ENCODE results near the gene PEPD.

The PEPD gene

GRCh38 chr19:33416307-33417215 lies 105.0 kb downstream of the PEPD start:
- ATAC-seq: peak; percentile 59
- Mint-ChIP-seq H3K9me3 (no peaks in the 10 kb centered on the region), H3K4me1 (peaks cover 12% of the 10 kb centered on the region), H3K4me3 (peak overlapping the region; percentile 54), H3K27me3 (no peaks in the 10 kb centered on the region), H3K27ac (no peak overlapping the region), H3K36me3 (no peaks in the 10 kb centered on the region)

- Mint-ChIP-seq H3K4me1 (peaks cover 12% of the 10 kb centered on the region), H3K36me3 (peaks cover 9% of the 10 kb centered on the region), H3K27ac (no peak overlapping the region), H3K4me3 (no peak overlapping the region), H3K27me3 (no peaks in the 10 kb centered on the region), H3K9me3 (no peaks in the 10 kb centered on the region)
- no peak for ATAC-seq
Observed at GRCh38 chr19:33414667-33415605, 106.7 kb downstream of the PEPD start.

GRCh38 chr19:33413868-33414666 lies 107.5 kb downstream of the PEPD start:
- Mint-ChIP-seq H3K27ac (no peak overlapping the region), H3K9me3 (no peaks in the 10 kb centered on the region), H3K36me3 (peaks cover 9% of the 10 kb centered on the region), H3K27me3 (no peaks in the 10 kb centered on the region), H3K4me1 (peaks cover 12% of the 10 kb centered on the region), H3K4me3 (no peak overlapping the region)
- ATAC-seq: no peak

- Mint-ChIP-seq H3K9me3 (no peaks in the 10 kb centered on the region), H3K36me3 (peaks cover 9% of the 10 kb centered on the region), H3K4me3 (no peak overlapping the region), H3K27ac (no peak overlapping the region), H3K27me3 (no peaks in the 10 kb centered on the region), H3K4me1 (peaks cover 12% of the 10 kb centered on the region)
- ATAC-seq: no peak
Observed at GRCh38 chr19:33413426-33413725, 108.2 kb downstream of the PEPD start.

GRCh38 chr19:33412601-33413425 lies 108.8 kb downstream of the PEPD start:
- H3K27me3 Mint-ChIP-seq: no peaks in the 10 kb centered on the region
- no peak for ATAC-seq
- peaks cover 9% of the 10 kb centered on the region for H3K36me3 Mint-ChIP-seq
- no peak overlapping the region for H3K4me3 Mint-ChIP-seq
- no peak overlapping the region for H3K27ac Mint-ChIP-seq
- peaks cover 12% of the 10 kb centered on the region for H3K4me1 Mint-ChIP-seq
- no peaks in the 10 kb centered on the region for H3K9me3 Mint-ChIP-seq

GRCh38 chr19:33411621-33412180 lies 109.9 kb downstream of the PEPD start:
- Mint-ChIP-seq H3K36me3 (peaks cover 9% of the 10 kb centered on the region), H3K27ac (no peak overlapping the region), H3K27me3 (no peaks in the 10 kb centered on the region), H3K4me3 (no peak overlapping the region), H3K4me1 (peaks cover 9% of the 10 kb centered on the region), H3K9me3 (no peaks in the 10 kb centered on the region)
- ATAC-seq: no peak

GRCh38 chr19:33410915-33411401 lies 110.6 kb downstream of the PEPD start:
- H3K4me1 Mint-ChIP-seq: peaks cover 7% of the 10 kb centered on the region
- ATAC-seq: no peak
- H3K36me3 Mint-ChIP-seq: peaks cover 9% of the 10 kb centered on the region
- no peaks in the 10 kb centered on the region for H3K9me3 Mint-ChIP-seq
- no peaks in the 10 kb centered on the region for H3K27me3 Mint-ChIP-seq
- H3K4me3 Mint-ChIP-seq: no peak overlapping the region
- H3K27ac Mint-ChIP-seq: no peak overlapping the region

- Mint-ChIP-seq H3K4me1 (peaks cover 7% of the 10 kb centered on the region), H3K4me3 (no peak overlapping the region), H3K27me3 (no peaks in the 10 kb centered on the region), H3K9me3 (no peaks in the 10 kb centered on the region), H3K27ac (no peak overlapping the region), H3K36me3 (peaks cover 9% of the 10 kb centered on the region)
- no peak for ATAC-seq
Observed at GRCh38 chr19:33409906-33410685, 111.5 kb downstream of the PEPD start.

GRCh38 chr19:33408538-33409434 lies 112.8 kb downstream of the PEPD start:
- Mint-ChIP-seq H3K4me3 (no peak overlapping the region), H3K27me3 (no peaks in the 10 kb centered on the region), H3K27ac (no peak overlapping the region), H3K9me3 (no peaks in the 10 kb centered on the region), H3K36me3 (peaks cover 9% of the 10 kb centered on the region), H3K4me1 (peaks cover 15% of the 10 kb centered on the region)
- ATAC-seq: no peak

GRCh38 chr19:33408116-33408515 lies 113.5 kb downstream of the PEPD start:
- H3K4me3 Mint-ChIP-seq: no peak overlapping the region
- H3K9me3 Mint-ChIP-seq: no peaks in the 10 kb centered on the region
- H3K27me3 Mint-ChIP-seq: no peaks in the 10 kb centered on the region
- peaks cover 15% of the 10 kb centered on the region for H3K4me1 Mint-ChIP-seq
- no peak for ATAC-seq
- no peak overlapping the region for H3K27ac Mint-ChIP-seq
- peaks cover 9% of the 10 kb centered on the region for H3K36me3 Mint-ChIP-seq

GRCh38 chr19:33407716-33408115 lies 113.9 kb downstream of the PEPD start:
- Mint-ChIP-seq H3K36me3 (peaks cover 9% of the 10 kb centered on the region), H3K27me3 (no peaks in the 10 kb centered on the region), H3K27ac (no peak overlapping the region), H3K4me3 (no peak overlapping the region), H3K9me3 (no peaks in the 10 kb centered on the region), H3K4me1 (peaks cover 15% of the 10 kb centered on the region)
- ATAC-seq: no peak

- peak; percentile 10 for ATAC-seq
- Mint-ChIP-seq H3K9me3 (no peaks in the 10 kb centered on the region), H3K36me3 (peaks cover 9% of the 10 kb centered on the region), H3K27ac (no peak overlapping the region), H3K27me3 (no peaks in the 10 kb centered on the region), H3K4me1 (peaks cover 15% of the 10 kb centered on the region), H3K4me3 (no peak overlapping the region)
Observed at GRCh38 chr19:33407140-33407551, 114.4 kb downstream of the PEPD start.

All from stimulated activated memory B cell treated with anti-CD40 and anti-IgM and Interleukin-4, amounts not matched to agents 10 μg/mL and 1 μg/mL and 100 μg/mL, for 72 hours (primary cell).